ENCODE measurements around the gene PRRC2A. TPM values are rescaled to one million over a fixed set of nuclear protein-coding genes. Genes with fewer than 3 reads are reported as not detected.

The PRRC2A gene
- 31.6 and 39.6 TPM in 2 replicates for total RNA-seq

GRCh38 chr6:31620586-31621319 is at the start of gene PRRC2A:
TSS of gene PRRC2A (plus strand) at chr6:31620715. CDS start at chr6:31622790, 2,075 bp downstream.

GRCh38 chr6:31572041-31572911 is 48.2 kb upstream of the PRRC2A start, which contains the start of gene LTA:
TSS of gene LTA (plus strand) at chr6:31572289. CDS start at chr6:31572743, 454 bp downstream.

GRCh38 chr6:31575335-31575901 is 45.1 kb upstream of the PRRC2A start, which contains the start of gene TNF:
TSS of gene TNF (plus strand) at chr6:31575565. CDS start at chr6:31575742, 177 bp downstream.

GRCh38 chr6:31582230-31582643 is 38.3 kb upstream of the PRRC2A start, which contains the start of gene LTB:
TSS of gene LTB (minus strand) at chr6:31582424. CDS start at chr6:31582417, 7 bp downstream.

GRCh38 chr6:31586008-31586407 is 34.5 kb upstream of the PRRC2A start, which contains the start of gene LST1:
TSS of gene LST1 (plus strand) at chr6:31586277. CDS start at chr6:31587300, 1,023 bp downstream.

GRCh38 chr6:31614684-31615578 is 5.6 kb upstream of the PRRC2A start, which contains the start of gene AIF1:
TSS of gene AIF1 (plus strand) at chr6:31615234. CDS start at chr6:31615330, 96 bp downstream.

DNA sequence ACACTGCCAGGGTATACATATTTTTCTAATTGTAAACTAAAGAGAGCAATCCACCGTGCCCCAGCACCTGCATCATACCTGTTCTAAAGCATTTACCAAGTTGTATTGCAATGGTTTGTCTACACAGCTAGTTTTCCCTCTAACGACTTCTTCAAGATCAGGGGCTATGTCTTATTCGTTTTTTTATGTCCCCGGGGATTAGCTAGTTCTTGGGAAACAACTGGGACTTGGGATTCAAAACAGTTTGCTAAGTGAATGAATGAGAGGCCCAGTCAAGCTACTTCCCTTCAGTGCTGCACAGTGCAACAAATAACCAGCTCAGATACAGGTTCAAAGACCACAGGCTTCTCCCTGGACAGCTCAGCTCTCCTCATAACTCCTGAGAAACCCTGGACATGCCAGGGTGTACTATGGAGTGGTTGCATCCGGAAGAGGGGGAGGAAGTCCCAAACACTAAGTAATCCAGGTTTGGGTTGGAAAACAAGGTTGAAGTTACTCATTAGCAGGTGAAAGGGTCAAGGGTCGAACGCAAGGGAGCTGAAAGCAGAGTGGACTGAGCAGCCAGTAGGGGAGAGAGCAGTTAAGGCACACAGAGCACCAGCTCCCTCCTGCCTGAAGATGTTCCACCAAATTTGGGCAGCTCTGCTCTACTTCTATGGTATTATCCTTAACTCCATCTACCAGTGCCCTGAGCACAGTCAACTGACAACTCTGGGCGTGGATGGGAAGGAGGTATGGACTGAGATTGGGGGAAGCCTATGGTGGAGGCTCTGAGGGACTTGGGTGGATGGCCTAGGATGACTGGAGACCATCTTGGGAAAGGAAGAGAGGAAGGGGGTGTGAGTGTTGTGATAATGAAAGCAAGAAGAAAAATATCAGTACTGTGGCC is 35.1 kb downstream of the PRRC2A start, which contains the start of gene APOM:
Gene APOM, plus strand, starts transcription at position 546 of the 889 bp plus-strand sequence. Its CDS starts 73 bp downstream, at position 619.

DNA sequence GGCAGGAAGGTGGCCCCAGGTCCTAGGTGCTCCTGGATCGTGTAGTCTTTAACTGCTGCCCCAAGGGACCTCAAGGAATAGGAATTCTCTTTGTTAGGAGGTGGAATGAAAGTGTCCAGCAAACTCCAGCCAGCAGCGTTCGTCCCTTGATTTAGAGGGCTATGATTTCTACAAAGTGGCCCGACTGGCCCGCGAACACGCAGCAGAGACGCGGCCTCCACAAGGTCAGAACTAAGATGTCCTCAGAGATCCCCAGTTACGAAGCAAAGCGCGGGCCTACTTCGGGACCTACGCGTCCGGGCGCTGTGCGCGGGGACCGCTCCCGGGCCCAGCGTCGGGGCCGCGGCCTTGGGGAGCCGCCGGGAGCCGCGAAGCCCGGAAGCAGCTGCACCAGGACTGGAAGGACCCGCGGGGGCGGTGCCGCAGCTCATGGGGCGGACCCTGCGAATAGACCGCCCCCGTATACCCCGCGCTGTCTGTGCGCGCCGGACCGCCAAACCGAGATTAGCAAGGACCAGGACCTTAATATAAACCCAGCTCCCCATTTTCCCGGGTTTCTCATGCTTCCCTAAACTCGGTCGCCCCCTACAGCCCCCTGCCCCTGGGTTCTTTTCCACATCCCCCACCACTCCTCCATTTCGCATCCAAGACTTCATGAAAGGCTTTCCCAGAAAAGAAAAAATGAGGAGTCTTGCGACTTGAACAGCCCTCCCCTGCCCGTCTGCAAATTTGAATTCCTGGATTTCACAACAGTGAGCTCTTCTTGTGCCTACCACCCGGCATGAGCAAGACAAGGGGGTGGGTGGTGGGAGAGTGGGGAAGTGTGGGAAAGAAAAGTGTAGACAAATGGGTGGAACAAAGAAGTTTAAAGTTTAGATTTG is 40.1 kb downstream of the PRRC2A start, which contains the start of gene C6orf47:
Gene C6orf47, minus strand, starts transcription at position 398 of the 881 bp plus-strand sequence. CDS start 831 bp downstream, outside the sequence.

GRCh38 chr6:31664790-31665500 is 44.4 kb downstream of the PRRC2A start, which contains the start of gene GPANK1:
TSS of gene GPANK1 (minus strand) at chr6:31664997. CDS start at chr6:31664478, 519 bp downstream.

DNA sequence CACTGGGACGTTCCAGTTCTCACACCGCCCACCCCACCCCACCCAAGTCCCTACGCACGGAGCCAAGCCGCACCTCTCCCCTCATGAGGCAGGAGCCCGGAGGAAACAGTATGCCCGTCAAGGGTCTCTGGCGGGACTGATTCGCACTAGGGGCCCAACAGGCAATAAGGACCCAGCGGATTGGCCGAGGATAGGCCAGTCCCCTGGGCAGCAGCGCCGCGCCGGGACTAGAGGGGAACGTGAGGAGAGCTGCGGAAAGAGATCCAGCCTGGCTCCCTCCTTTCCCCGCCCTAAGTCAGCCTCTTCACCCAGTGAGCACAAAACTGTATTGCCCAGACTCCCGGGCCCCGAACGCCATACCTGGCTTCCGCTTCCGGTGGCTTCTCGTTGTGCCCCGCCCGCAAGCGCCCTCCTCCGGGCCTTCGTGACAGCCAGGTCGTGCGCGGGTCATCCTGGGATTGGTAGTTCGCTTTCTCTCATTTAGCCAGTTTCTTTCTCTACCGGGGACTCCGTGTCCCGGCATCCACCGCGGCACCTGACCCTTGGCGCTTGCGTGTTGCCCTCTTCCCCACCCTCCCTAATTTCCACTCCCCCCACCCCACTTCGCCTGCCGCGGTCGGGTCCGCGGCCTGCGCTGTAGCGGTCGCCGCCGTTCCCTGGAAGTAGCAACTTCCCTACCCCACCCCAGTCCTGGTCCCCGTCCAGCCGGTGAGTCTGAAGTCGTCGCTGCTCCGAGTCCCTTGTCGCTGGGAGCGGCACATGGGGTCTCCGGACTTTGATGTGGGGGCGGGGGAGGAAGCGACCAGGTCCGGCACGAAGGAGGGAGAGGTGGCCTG is 45.2 kb downstream of the PRRC2A start, which contains the start of gene CSNK2B:
Gene CSNK2B, plus strand, starts transcription at position 580 of the 836 bp plus-strand sequence. CDS start 752 bp downstream, outside the sequence.

DNA sequence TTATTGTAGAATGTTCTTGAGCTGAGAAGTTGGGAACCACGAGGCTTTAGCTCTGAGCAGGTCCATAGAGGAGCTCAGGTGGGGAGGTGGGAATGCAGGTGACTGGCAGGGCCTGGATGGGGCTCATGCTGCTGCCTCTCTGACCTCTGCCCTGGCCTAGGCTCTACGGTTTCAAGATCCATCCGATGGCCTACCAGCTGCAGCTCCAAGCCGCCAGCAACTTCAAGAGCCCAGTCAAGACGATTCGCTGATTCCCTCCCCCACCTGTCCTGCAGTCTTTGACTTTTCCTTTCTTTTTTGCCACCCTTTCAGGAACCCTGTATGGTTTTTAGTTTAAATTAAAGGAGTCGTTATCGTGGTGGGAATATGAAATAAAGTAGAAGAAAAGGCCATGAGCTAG is 49.2 kb downstream of the PRRC2A start, which contains the start of gene LY6G5B:
Gene LY6G5B, plus strand, starts transcription at position 301 of the 400 bp plus-strand sequence. CDS start 975 bp downstream, outside the sequence.

GRCh38 chr6:31680226-31681134 is 60.0 kb downstream of the PRRC2A start, which contains the start of gene LY6G5C:
TSS of gene LY6G5C (minus strand) at chr6:31681067. CDS start at chr6:31680373, 694 bp downstream.

All from aortic smooth muscle cell (primary cell).